HG03378 (cell line): ENCODE data around the gene EN2.

Experiments
- ATAC-seq: cut with Tn5 transposase; IDR thresholded peaks from one replicate; pipeline ENCODE4 v1.9.1; 2021; ENCODE audit warnings: mild to moderate bottlenecking, moderate library complexity; ENCODE audit not compliant: unreplicated experiment

EN2 gene

GRCh38 chr7:155463114-155463811 is 5.3 kb downstream of the EN2 start:
- ATAC-seq, result no peak

- ATAC-seq, result no peak
Observed at GRCh38 chr7:155464183-155464582, 6.3 kb downstream of the EN2 start.

GRCh38 chr7:155464948-155465739 is 7.2 kb downstream of the EN2 start:
- no peak for ATAC-seq

GRCh38 chr7:155465761-155466141 is 7.8 kb downstream of the EN2 start:
- ATAC-seq, result no peak

GRCh38 chr7:155466142-155466813 is 8.3 kb downstream of the EN2 start:
- no peak for ATAC-seq

- ATAC-seq, result peak; percentile 60
Observed at GRCh38 chr7:155466814-155467733, 9.1 kb downstream of the EN2 start.

- no peak for ATAC-seq
Observed at GRCh38 chr7:155467846-155468784, 10.2 kb downstream of the EN2 start.

- ATAC-seq, result no peak
Observed at GRCh38 chr7:155468785-155469148, 10.8 kb downstream of the EN2 start.

GRCh38 chr7:155469311-155470185 is 11.6 kb downstream of the EN2 start:
- ATAC-seq, result no peak

- no peak for ATAC-seq
Observed at GRCh38 chr7:155470186-155470487, 12.2 kb downstream of the EN2 start.

GRCh38 chr7:155470686-155471638 is 13.0 kb downstream of the EN2 start:
- ATAC-seq, result no peak

- no peak for ATAC-seq
Observed at GRCh38 chr7:155471718-155472117, 13.8 kb downstream of the EN2 start.

- ATAC-seq, result peak; percentile 96
Observed at GRCh38 chr7:155477476-155477875, 19.5 kb downstream of the EN2 start.

- no peak for ATAC-seq
Observed at GRCh38 chr7:155481764-155482163, 23.8 kb downstream of the EN2 start.

GRCh38 chr7:155482511-155483183 is 24.7 kb downstream of the EN2 start:
- no peak for ATAC-seq

GRCh38 chr7:155483245-155483644 is 25.3 kb downstream of the EN2 start:
- ATAC-seq, result no peak

GRCh38 chr7:155483868-155484325 is 26.0 kb downstream of the EN2 start:
- ATAC-seq, result no peak
